SK-N-MC (cell line): ENCODE data around the gene KRT34.

Source experiments
- FOXP2 ChIP-seq: optimal IDR thresholded peaks from 2 replicates; pipeline ENCODE3; 2011; ENCODE audit warnings: mild to moderate bottlenecking, moderate library complexity; ENCODE audit not compliant: insufficient read depth; ENCODE audit errors: extremely low read length, control extremely low read depth
- POLR2AphosphoS5 ChIP-seq: IDR thresholded peaks from 2 replicates; pipeline ENCODE4 v1.6.1; 2012; ENCODE audit warnings: mild to moderate bottlenecking, low read depth, low read length, borderline replicate concordance

DNA sequence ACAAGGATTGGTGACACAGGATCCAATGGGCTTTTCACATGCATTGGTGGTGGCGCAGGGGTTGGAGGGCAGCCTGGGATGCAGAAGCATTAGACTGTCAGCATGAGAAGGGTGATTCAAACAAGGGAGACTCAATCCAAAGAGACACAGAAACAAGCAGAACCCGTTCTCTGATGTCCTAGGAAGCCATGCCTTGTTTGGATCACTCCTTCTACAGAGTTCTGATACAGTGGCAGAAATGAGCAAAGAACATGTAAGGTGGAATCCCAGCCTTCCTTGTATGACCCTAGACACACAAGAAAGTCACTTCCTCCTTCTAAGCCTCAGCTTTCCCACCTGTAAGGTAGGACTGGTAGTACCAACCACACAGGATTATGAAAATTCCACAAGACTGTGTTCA is 18.2 kb downstream of the KRT34 start:
- TF ChIP-seq FOXP2: no peak
- no peak for TF ChIP-seq POLR2AphosphoS5
